Osteocyte (in vitro differentiated cells): ENCODE measurements around the gene CDC42SE2. TPM values are rescaled to one million over a fixed set of nuclear protein-coding genes. Genes with fewer than 3 reads are reported as not detected.

Source experiments
- DNase-seq: peaks from one replicate; pipeline ENCODE4 v3.0.0; 2021; ENCODE audit warnings: mixed read lengths; ENCODE audit not compliant: unreplicated experiment; ENCODE audit errors: extremely low spot score
- H3K27ac Mint-ChIP-seq: one replicate; pipeline ENCODE4 v1.8.0; 2021; ENCODE audit warnings: mild to moderate bottlenecking, mixed read lengths; ENCODE audit not compliant: unreplicated experiment
- H3K27me3 Mint-ChIP-seq: one replicate; pipeline ENCODE4 v1.8.0; 2021; ENCODE audit warnings: mixed read lengths; ENCODE audit not compliant: unreplicated experiment
- H3K36me3 Mint-ChIP-seq: one replicate; pipeline ENCODE4 v1.8.0; 2021; ENCODE audit warnings: mixed read lengths; ENCODE audit not compliant: unreplicated experiment
- H3K4me1 Mint-ChIP-seq: one replicate; pipeline ENCODE4 v1.8.0; 2021; ENCODE audit warnings: mixed read lengths; ENCODE audit not compliant: unreplicated experiment
- H3K4me3 Mint-ChIP-seq: one replicate; pipeline ENCODE4 v1.8.0; 2021; ENCODE audit warnings: mild to moderate bottlenecking, moderate library complexity, mixed read lengths; ENCODE audit not compliant: unreplicated experiment
- H3K9me3 Mint-ChIP-seq: one replicate; pipeline ENCODE4 v1.8.0; 2021; ENCODE audit warnings: mixed read lengths; ENCODE audit not compliant: unreplicated experiment
- total RNA-seq: library from RNA; stranded (reverse); gene quantifications from 2 replicates; pipeline ENCODE4 v1.2.1, GENCODE V29; 2021
- TF ChIP-seq, protein P1 (sequence below): fragments of 200-600 bp; sonication (generic); IDR thresholded peaks from 2 replicates; pipeline ENCODE4 v1.5.0; 2021; ENCODE audit warnings: antibody characterized with exemption, mild to moderate bottlenecking, moderate library complexity

Gene CDC42SE2
- total RNA-seq, 1 donor from 2014 or later: 21.6 TPM

DNA sequence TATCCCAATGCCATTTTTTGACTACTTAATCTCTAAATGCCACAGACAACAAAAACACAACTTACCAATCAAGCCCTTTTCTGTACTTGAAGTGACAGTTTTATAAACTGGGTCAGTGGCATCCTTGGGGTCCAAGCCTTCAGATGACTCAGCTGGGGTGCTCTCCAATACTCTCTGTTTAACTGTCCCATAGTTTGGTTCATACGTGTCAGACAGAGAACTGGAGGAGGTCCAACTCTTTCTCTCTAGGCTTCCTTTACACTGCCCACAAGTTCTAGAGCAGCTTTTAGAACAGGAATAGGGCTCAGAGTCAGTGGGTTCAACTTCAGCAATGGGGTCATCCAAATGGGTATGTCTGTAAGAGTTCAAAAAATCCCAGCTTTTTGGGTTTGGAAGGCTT, 166.9 kb downstream of the CDC42SE2 start:
- Mint-ChIP-seq H3K27ac (no peak overlapping the region), H3K27me3 (no peaks in the 10 kb centered on the region), H3K4me3 (no peak overlapping the region), H3K36me3 (peaks cover 38% of the 10 kb centered on the region), H3K4me1 (no peaks in the 10 kb centered on the region), H3K9me3 (no peaks in the 10 kb centered on the region)
- TF ChIP-seq, protein P1, sequence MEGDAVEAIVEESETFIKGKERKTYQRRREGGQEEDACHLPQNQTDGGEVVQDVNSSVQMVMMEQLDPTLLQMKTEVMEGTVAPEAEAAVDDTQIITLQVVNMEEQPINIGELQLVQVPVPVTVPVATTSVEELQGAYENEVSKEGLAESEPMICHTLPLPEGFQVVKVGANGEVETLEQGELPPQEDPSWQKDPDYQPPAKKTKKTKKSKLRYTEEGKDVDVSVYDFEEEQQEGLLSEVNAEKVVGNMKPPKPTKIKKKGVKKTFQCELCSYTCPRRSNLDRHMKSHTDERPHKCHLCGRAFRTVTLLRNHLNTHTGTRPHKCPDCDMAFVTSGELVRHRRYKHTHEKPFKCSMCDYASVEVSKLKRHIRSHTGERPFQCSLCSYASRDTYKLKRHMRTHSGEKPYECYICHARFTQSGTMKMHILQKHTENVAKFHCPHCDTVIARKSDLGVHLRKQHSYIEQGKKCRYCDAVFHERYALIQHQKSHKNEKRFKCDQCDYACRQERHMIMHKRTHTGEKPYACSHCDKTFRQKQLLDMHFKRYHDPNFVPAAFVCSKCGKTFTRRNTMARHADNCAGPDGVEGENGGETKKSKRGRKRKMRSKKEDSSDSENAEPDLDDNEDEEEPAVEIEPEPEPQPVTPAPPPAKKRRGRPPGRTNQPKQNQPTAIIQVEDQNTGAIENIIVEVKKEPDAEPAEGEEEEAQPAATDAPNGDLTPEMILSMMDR: no peak
- no peak for DNase-seq

DNA sequence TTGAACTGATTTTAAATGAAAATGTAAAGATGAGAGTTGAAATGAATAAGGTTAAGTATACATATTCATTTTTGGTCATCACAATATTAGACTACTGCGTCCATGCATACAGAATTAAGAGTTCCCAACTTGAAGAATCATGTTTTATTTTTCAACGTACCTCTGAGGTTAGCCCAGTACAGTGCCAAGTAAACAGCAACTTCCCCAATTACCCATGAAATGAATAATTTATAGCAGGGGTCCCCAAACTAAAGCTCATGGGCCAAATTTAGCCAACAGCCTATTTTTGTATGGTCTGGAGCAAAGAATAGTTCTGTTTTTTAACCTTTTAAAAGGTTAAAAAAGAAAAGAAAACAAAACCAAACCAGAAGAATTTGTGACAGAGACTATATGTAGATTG, 167.9 kb downstream of the CDC42SE2 start:
- Mint-ChIP-seq H3K27me3 (no peaks in the 10 kb centered on the region), H3K9me3 (no peaks in the 10 kb centered on the region), H3K27ac (no peak overlapping the region), H3K36me3 (peaks cover 39% of the 10 kb centered on the region), H3K4me3 (no peak overlapping the region), H3K4me1 (no peaks in the 10 kb centered on the region)
- DNase-seq: no peak
- TF ChIP-seq, protein P1: no peak

DNA sequence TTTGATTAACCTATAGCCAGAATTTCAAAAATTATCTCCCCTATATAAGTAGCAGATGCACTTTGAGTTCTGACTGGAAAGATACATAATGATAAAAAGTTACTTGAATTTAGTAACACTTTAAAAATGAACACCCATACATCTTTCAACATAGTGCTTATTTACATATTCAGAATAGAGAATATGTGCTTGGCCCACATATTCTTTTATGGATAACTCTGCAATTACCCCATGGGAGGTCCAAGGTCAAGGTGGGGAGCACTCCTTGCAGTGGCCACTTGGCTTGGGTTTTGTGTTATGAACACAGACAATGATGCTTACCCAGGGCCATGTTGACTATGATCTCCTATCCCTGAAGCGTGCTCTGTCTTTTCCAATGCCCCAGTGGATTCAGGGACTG, 169.3 kb downstream of the CDC42SE2 start:
- no peak overlapping the region for H3K27ac Mint-ChIP-seq
- no peak for DNase-seq
- H3K36me3 Mint-ChIP-seq: peaks cover 43% of the 10 kb centered on the region
- H3K4me1 Mint-ChIP-seq: no peaks in the 10 kb centered on the region
- no peaks in the 10 kb centered on the region for H3K27me3 Mint-ChIP-seq
- H3K4me3 Mint-ChIP-seq: no peak overlapping the region
- TF ChIP-seq, protein P1: no peak
- no peaks in the 10 kb centered on the region for H3K9me3 Mint-ChIP-seq

DNA sequence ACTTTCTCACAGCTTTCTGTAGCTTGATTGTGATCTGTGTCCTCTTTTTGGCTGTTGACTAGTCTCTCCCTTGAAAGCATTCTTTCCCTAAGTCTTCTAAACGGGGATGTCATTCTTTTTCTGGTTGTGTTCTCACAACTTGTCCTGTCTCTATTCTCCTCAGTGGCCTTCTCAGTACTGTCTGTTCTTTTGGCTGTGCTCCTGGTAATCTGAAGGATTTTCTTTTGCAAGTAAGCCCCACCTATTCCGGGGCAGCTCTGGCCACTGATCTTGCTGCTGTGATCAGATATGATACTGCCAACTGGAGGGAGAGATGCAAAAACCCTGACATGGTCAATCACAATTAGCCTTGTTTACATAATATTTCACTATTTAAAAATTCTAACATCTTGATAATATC, 172.2 kb downstream of the CDC42SE2 start:
- H3K4me3 Mint-ChIP-seq: no peak overlapping the region
- peaks cover 39% of the 10 kb centered on the region for H3K36me3 Mint-ChIP-seq
- TF ChIP-seq, protein P1: no peak
- DNase-seq: no peak
- H3K27me3 Mint-ChIP-seq: no peaks in the 10 kb centered on the region
- no peaks in the 10 kb centered on the region for H3K4me1 Mint-ChIP-seq
- H3K9me3 Mint-ChIP-seq: no peaks in the 10 kb centered on the region
- no peak overlapping the region for H3K27ac Mint-ChIP-seq

DNA sequence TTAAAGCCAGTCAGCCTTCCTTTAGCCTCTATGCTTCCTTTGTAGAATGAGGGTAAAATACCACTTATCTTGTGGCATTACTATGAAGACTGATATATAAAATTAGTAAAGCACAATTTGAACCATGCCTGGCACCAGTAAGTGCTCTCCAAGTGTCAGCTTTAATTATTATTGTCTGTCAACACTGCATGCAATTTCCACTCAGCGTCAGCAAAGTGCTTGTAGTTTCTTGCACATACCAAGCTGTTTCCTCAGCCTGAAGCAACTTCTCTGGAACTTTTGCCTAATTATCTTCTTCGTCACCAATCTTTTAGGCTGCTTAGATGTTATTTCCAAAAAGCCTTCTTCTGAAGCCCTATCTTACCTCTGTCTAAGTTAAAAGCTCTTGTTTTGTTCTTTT, 177.3 kb downstream of the CDC42SE2 start:
- H3K9me3 Mint-ChIP-seq: no peaks in the 10 kb centered on the region
- TF ChIP-seq, protein P1: no peak
- DNase-seq: no peak
- H3K27ac Mint-ChIP-seq: no peak overlapping the region
- no peaks in the 10 kb centered on the region for H3K27me3 Mint-ChIP-seq
- H3K36me3 Mint-ChIP-seq: peaks cover 28% of the 10 kb centered on the region
- no peaks in the 10 kb centered on the region for H3K4me1 Mint-ChIP-seq
- no peak overlapping the region for H3K4me3 Mint-ChIP-seq

Other genes starting within 250 kb of the CDC42SE2 start
- gene HINT1, start 98.8 kb upstream of the CDC42SE2 start, total RNA-seq: 194 and 199 TPM in 2 replicates
- gene LYRM7, start 93.1 kb upstream of the CDC42SE2 start, total RNA-seq: 6.9 and 9.1 TPM in 2 replicates